HEK293 (cell line): ENCODE results near the gene CLN6.

ENCODE experiments used
- GLI4 ChIP-seq: fragments of 450-650 bp; formaldehyde crosslinking; IDR thresholded peaks from 2 replicates; pipeline ENCODE4 v1.5.1; 2016; ENCODE audit warnings: missing biosample characterization, missing genetic modification characterization
- GLIS2 ChIP-seq: fragments of 450-650 bp; formaldehyde crosslinking; IDR thresholded peaks from 2 replicates; pipeline ENCODE4 v1.5.1; 2016; ENCODE audit warnings: missing biosample characterization, missing genetic modification characterization
- KLF1 ChIP-seq: fragments of 450-650 bp; formaldehyde crosslinking; IDR thresholded peaks from 2 replicates; pipeline ENCODE4 v1.5.1; 2016; ENCODE audit warnings: missing biosample characterization, missing genetic modification characterization
- KLF16 ChIP-seq: fragments of 450-650 bp; formaldehyde crosslinking; IDR thresholded peaks from 2 replicates; pipeline ENCODE4 v1.5.1; 2017; ENCODE audit warnings: missing biosample characterization, missing genetic modification characterization
- OVOL3 ChIP-seq: fragments of 450-650 bp; formaldehyde crosslinking; IDR thresholded peaks from 2 replicates; pipeline ENCODE4 v1.5.1; 2016; ENCODE audit warnings: missing biosample characterization, missing genetic modification characterization
- PATZ1 ChIP-seq: fragments of 450-650 bp; formaldehyde crosslinking; IDR thresholded peaks from 2 replicates; pipeline ENCODE4 v1.5.1; 2016; ENCODE audit warnings: missing biosample characterization, missing genetic modification characterization
- REPIN1 ChIP-seq: fragments of 450-650 bp; formaldehyde crosslinking; IDR thresholded peaks from 2 replicates; pipeline ENCODE4 v1.5.1; 2017; ENCODE audit warnings: missing biosample characterization, missing genetic modification characterization, low read depth
- SP3 ChIP-seq: fragments of 450-650 bp; formaldehyde crosslinking; IDR thresholded peaks from 2 replicates; pipeline ENCODE4 v1.5.1; 2016; ENCODE audit warnings: missing biosample characterization, missing genetic modification characterization
- YY1 ChIP-seq: fragments of 450-650 bp; formaldehyde crosslinking; IDR thresholded peaks from 2 replicates; pipeline ENCODE4 v1.5.1; 2018; ENCODE audit warnings: missing biosample characterization, missing genetic modification characterization
- ZBTB48 ChIP-seq: fragments of 450-650 bp; formaldehyde crosslinking; IDR thresholded peaks from 2 replicates; pipeline ENCODE4 v1.5.1; 2016; ENCODE audit warnings: missing biosample characterization, missing genetic modification characterization
- ZFP37 ChIP-seq: fragments of 450-650 bp; formaldehyde crosslinking; IDR thresholded peaks from 2 replicates; pipeline ENCODE4 v1.5.1; 2016; ENCODE audit warnings: missing biosample characterization, missing genetic modification characterization
- ZFP41 ChIP-seq: fragments of 450-650 bp; formaldehyde crosslinking; IDR thresholded peaks from 2 replicates; pipeline ENCODE4 v1.5.1; 2016; ENCODE audit warnings: missing biosample characterization, missing genetic modification characterization, borderline replicate concordance
- ZIC2 ChIP-seq: fragments of 450-650 bp; formaldehyde crosslinking; IDR thresholded peaks from 2 replicates; pipeline ENCODE4 v1.5.1; 2016; ENCODE audit warnings: missing biosample characterization, missing genetic modification characterization
- ZNF121 ChIP-seq: fragments of 450-650 bp; formaldehyde crosslinking; IDR thresholded peaks from 2 replicates; pipeline ENCODE4 v1.5.1; 2016; ENCODE audit warnings: missing biosample characterization, missing genetic modification characterization
- ZNF132 ChIP-seq: fragments of 450-650 bp; formaldehyde crosslinking; IDR thresholded peaks from 2 replicates; pipeline ENCODE4 v1.5.1; 2017; ENCODE audit warnings: missing biosample characterization, missing genetic modification characterization, borderline replicate concordance
- ZNF138 ChIP-seq: fragments of 450-650 bp; formaldehyde crosslinking; IDR thresholded peaks from 2 replicates; pipeline ENCODE4 v1.5.1; 2016; ENCODE audit warnings: missing biosample characterization, missing genetic modification characterization, borderline replicate concordance
- ZNF140 ChIP-seq: fragments of 450-650 bp; formaldehyde crosslinking; IDR thresholded peaks from 2 replicates; pipeline ENCODE4 v1.5.1; 2016; ENCODE audit warnings: missing biosample characterization, missing genetic modification characterization
- ZNF214 ChIP-seq: fragments of 450-650 bp; formaldehyde crosslinking; IDR thresholded peaks from 2 replicates; pipeline ENCODE4 v1.5.1; 2017; ENCODE audit warnings: missing biosample characterization, mild to moderate bottlenecking, missing genetic modification characterization, borderline replicate concordance
- ZNF311 ChIP-seq: fragments of 450-650 bp; formaldehyde crosslinking; IDR thresholded peaks from 2 replicates; pipeline ENCODE4 v1.5.1; 2017; ENCODE audit warnings: missing biosample characterization, missing genetic modification characterization, borderline replicate concordance
- ZNF324 ChIP-seq: fragments of 450-650 bp; formaldehyde crosslinking; IDR thresholded peaks from 2 replicates; pipeline ENCODE4 v1.5.1; 2016; ENCODE audit warnings: missing biosample characterization, missing genetic modification characterization
- ZNF335 ChIP-seq: fragments of 450-650 bp; formaldehyde crosslinking; conservative IDR thresholded peaks from 2 replicates; pipeline ENCODE4 v1.5.1; 2016; ENCODE audit warnings: missing biosample characterization, missing genetic modification characterization
- ZNF362 ChIP-seq: fragments of 450-650 bp; formaldehyde crosslinking; IDR thresholded peaks from 2 replicates; pipeline ENCODE4 v1.5.1; 2016; ENCODE audit warnings: missing biosample characterization, missing genetic modification characterization
- ZNF391 ChIP-seq: fragments of 450-650 bp; formaldehyde crosslinking; IDR thresholded peaks from 2 replicates; pipeline ENCODE4 v1.5.1; 2016; ENCODE audit warnings: low read depth, missing biosample characterization, missing genetic modification characterization, borderline replicate concordance
- ZNF426 ChIP-seq: fragments of 450-650 bp; formaldehyde crosslinking; IDR thresholded peaks from 2 replicates; pipeline ENCODE4 v1.5.1; 2017; ENCODE audit warnings: missing biosample characterization, missing genetic modification characterization, mild to moderate bottlenecking, inconsistent platforms, moderate library complexity
- ZNF518A ChIP-seq: fragments of 450-650 bp; formaldehyde crosslinking; conservative IDR thresholded peaks from 2 replicates; pipeline ENCODE4 v1.5.1; 2016; ENCODE audit warnings: low read depth, missing biosample characterization, missing genetic modification characterization
- ZNF544 ChIP-seq: fragments of 450-650 bp; formaldehyde crosslinking; IDR thresholded peaks from 2 replicates; pipeline ENCODE4 v1.5.0; 2017; ENCODE audit warnings: missing biosample characterization, missing genetic modification characterization
- ZNF560 ChIP-seq: fragments of 450-650 bp; formaldehyde crosslinking; IDR thresholded peaks from 2 replicates; pipeline ENCODE4 v1.5.1; 2017; ENCODE audit warnings: missing biosample characterization, missing genetic modification characterization, borderline replicate concordance
- ZNF596 ChIP-seq: fragments of 450-650 bp; IDR thresholded peaks from 2 replicates; pipeline ENCODE4 v1.5.0; 2018; ENCODE audit warnings: missing biosample characterization, mild to moderate bottlenecking, missing genetic modification characterization, moderate library complexity
- ZNF629 ChIP-seq: fragments of 450-650 bp; formaldehyde crosslinking; IDR thresholded peaks from 2 replicates; pipeline ENCODE4 v1.5.1; 2017; ENCODE audit warnings: missing biosample characterization, missing genetic modification characterization
- ZNF658 ChIP-seq: fragments of 450-650 bp; formaldehyde crosslinking; IDR thresholded peaks from 2 replicates; pipeline ENCODE4; 2016; ENCODE audit warnings: missing biosample characterization, missing genetic modification characterization
- ZNF664 ChIP-seq: fragments of 450-650 bp; formaldehyde crosslinking; IDR thresholded peaks from 2 replicates; pipeline ENCODE4 v1.5.1; 2016; ENCODE audit warnings: missing biosample characterization, missing genetic modification characterization
- ZNF776 ChIP-seq: fragments of 450-650 bp; formaldehyde crosslinking; IDR thresholded peaks from 2 replicates; pipeline ENCODE4 v1.5.0; 2017; ENCODE audit warnings: missing biosample characterization, missing genetic modification characterization, borderline replicate concordance
- ZSCAN23 ChIP-seq: fragments of 450-650 bp; formaldehyde crosslinking; IDR thresholded peaks from 2 replicates; pipeline ENCODE4 v1.5.1; 2016; ENCODE audit warnings: missing biosample characterization, missing genetic modification characterization

Gene CLN6

GRCh38 chr15:68271854-68272471, 42.4 kb upstream of the CLN6 start (continued):
- no peak for TF ChIP-seq ZNF138 (tag by site-specific recombination)
- no peak; the same call in 1 of the 2 replicates for TF ChIP-seq ZNF518A (tag by site-specific recombination)
- TF ChIP-seq PATZ1, result peak; percentile 87
- no peak for TF ChIP-seq ZNF140 (tag by site-specific recombination)
- TF ChIP-seq ZNF544, result no peak
- no peak for TF ChIP-seq ZNF664 (tag by site-specific recombination)
- TF ChIP-seq ZNF324 (tag by site-specific recombination), result no peak
- TF ChIP-seq ZFP41 (tag by site-specific recombination), result no peak
- no peak for TF ChIP-seq ZNF214 (tag by site-specific recombination)
- TF ChIP-seq ZNF121 (tag by site-specific recombination), result no peak
- no peak for TF ChIP-seq KLF16 (tag by site-specific recombination)
- no peak for TF ChIP-seq ZSCAN23 (tag by site-specific recombination)
- TF ChIP-seq ZNF776 (tag by site-specific recombination), result no peak
- peak; percentile 75; the same call in 1 of the 2 replicates for TF ChIP-seq ZBTB48 (tag by site-specific recombination)
- TF ChIP-seq SP3 (tag by site-specific recombination), result peak; percentile 42
- TF ChIP-seq ZNF132 (tag by site-specific recombination), result no peak
- TF ChIP-seq ZNF596 (tag by site-specific recombination), result no peak
- peak; percentile 86 for TF ChIP-seq ZIC2 (tag by site-specific recombination)
- TF ChIP-seq KLF1 (tag by site-specific recombination), result peak; percentile 40; the same call in 1 of the 2 replicates
- TF ChIP-seq ZFP37 (tag by site-specific recombination), result peak; percentile 89; the same call in 1 of the 2 replicates
- TF ChIP-seq OVOL3 (tag by site-specific recombination), result no peak
- TF ChIP-seq GLI4 (tag by site-specific recombination), result no peak
- no peak for TF ChIP-seq ZNF426 (tag by site-specific recombination)
- TF ChIP-seq GLIS2, result peak; percentile 72; the same call in 1 of the 2 replicates
- peak; percentile 65; the same call in 1 of the 2 replicates for TF ChIP-seq YY1 (tag by site-specific recombination)
- no peak for TF ChIP-seq ZNF311 (tag by site-specific recombination)
- TF ChIP-seq ZNF391 (tag by site-specific recombination), result no peak
- no peak for TF ChIP-seq ZNF658 (tag by site-specific recombination)
- no peak for TF ChIP-seq ZNF560
- peak; percentile 78 for TF ChIP-seq ZNF629 (tag by site-specific recombination)
- TF ChIP-seq REPIN1 (tag by site-specific recombination), result no peak
- TF ChIP-seq ZNF335, result peak; percentile 89
- no peak for TF ChIP-seq ZNF362 (tag by site-specific recombination)
